GM13976 (cell line): ENCODE data around the gene GP1BB.

Experiments
- DNase-seq: peaks from one replicate; pipeline ENCODE4 v3.0.0; 2012; ENCODE audit warnings: low spot score
- in situ Hi-C: fragments of 300-500 bp; cut with MboI; formaldehyde crosslinking; loops from one replicate; pipeline ENCODE4 v1.12.0; 2022; ENCODE audit warnings: low sequenced_read_pairs, mixed read lengths, inconsistent platforms; ENCODE audit not compliant: unreplicated experiment
- TF ChIP-seq, protein P1 (sequence below): IDR thresholded peaks from 2 replicates; pipeline ENCODE4 v1.5.1; 2012; ENCODE audit warnings: borderline replicate concordance, mild to moderate bottlenecking; ENCODE audit not compliant: insufficient read depth; ENCODE audit errors: extremely low read depth, missing control alignments, control extremely low read depth

GP1BB gene

DNA sequence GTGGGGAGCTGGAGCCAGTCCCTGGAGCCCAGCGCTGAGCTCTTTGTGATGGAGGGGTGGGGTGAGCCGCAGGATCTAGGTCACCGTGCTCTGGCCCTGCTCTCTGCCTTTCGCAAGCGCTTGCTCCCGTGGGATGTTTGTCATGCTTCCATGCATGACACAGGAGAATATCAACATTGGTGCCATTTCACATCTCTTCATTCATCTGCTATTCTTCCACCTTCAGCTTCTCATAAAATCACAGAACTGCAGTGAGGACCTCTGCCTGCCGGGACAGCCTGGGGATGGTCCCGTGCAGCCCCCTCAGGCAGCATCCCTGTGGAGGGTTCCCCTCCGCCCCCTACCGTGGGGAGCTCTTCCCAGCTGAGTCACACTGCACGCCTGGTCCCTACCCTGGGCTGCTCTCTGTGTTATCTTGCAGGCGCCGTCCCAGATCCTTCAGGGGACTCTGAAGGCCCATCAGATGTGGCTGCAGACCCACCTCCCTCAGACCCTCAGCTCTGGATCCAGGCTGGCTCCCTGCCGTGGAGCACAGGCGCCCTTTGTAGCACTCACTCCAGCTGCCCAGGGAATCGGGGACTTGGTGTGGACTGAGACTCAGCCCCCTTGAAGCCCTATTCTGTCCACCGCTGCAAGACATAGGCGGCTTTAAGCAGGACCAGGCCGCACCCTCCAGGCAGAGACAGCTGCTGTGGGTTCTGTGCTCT lies 14.1 kb upstream of the GP1BB start:
- in situ Hi-C loops = no loop called here
- TF ChIP-seq, protein P1, sequence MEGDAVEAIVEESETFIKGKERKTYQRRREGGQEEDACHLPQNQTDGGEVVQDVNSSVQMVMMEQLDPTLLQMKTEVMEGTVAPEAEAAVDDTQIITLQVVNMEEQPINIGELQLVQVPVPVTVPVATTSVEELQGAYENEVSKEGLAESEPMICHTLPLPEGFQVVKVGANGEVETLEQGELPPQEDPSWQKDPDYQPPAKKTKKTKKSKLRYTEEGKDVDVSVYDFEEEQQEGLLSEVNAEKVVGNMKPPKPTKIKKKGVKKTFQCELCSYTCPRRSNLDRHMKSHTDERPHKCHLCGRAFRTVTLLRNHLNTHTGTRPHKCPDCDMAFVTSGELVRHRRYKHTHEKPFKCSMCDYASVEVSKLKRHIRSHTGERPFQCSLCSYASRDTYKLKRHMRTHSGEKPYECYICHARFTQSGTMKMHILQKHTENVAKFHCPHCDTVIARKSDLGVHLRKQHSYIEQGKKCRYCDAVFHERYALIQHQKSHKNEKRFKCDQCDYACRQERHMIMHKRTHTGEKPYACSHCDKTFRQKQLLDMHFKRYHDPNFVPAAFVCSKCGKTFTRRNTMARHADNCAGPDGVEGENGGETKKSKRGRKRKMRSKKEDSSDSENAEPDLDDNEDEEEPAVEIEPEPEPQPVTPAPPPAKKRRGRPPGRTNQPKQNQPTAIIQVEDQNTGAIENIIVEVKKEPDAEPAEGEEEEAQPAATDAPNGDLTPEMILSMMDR = no peak
- no peak for DNase-seq

GRCh38 chr22:19710020-19710768 lies 13.1 kb upstream of the GP1BB start:
- TF ChIP-seq, protein P1 = no peak
- in situ Hi-C loops = no loop called here
- DNase-seq = no peak

- no peak for DNase-seq
- TF ChIP-seq, protein P1 = no peak
- in situ Hi-C loops = no loop called here
Observed at GRCh38 chr22:19710769-19711106, 12.6 kb upstream of the GP1BB start.

DNA sequence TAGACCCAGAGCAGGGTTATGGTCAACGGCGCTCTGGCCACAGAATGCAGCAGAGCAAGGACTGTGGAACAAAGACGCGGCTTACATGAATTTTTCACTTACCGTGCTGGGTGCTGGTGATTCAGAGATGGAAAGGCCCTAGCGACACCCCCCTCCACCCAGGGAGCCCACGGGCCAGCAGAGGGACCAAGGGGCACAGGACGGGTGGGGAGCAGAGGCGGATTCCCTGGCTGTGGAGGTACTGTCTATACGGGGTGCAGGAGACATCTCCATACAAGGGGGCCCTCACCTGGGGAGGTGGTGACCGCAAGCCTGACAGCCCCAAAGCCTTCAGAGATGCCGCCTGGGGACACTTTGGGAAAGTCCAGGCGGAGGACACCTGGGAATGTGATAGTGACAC lies 10.1 kb upstream of the GP1BB start:
- in situ Hi-C loops = no loop called here
- no peak for DNase-seq
- TF ChIP-seq, protein P1 = no peak

DNA sequence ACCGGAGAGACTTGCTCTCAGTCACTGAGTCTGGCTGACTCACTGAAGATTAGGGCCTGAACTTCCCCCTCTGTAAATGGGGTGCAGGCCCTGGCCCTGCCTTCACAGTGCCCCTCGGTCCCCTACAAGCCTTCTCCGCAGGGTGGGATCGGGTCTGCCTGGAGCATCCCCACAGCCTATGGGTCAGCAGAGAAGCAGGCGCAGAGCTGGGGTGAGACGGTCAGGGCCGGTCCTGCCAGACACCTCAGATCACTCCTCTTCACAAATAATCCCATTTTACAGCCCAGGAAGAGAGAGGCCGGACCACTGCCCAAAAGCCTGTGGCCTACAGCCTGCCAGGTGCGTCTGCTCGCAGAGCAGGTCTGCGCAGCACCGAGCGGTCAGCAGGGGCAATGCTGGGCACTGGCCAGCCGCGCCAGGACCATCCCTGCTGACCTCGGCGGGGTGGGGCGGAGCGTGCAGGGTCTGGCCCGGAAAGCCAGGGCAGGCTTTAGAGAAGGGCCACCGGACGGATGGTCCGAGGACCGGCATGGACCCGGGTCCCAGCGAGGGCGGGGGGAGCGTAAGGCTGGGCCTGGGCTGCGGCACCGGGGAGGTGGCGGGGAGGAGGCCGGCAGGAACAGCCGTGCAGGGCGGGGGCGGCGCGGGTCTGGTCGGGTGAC lies 9.6 kb upstream of the GP1BB start:
- in situ Hi-C loops = no loop called here
- no peak for DNase-seq
- TF ChIP-seq, protein P1 = no peak

GRCh38 chr22:19714312-19715187 lies 8.8 kb upstream of the GP1BB start, which contains the start of gene SEPTIN5:
TSS of gene SEPTIN5 (plus strand) at chr22:19714503. CDS start at chr22:19714589, 86 bp downstream.
- in situ Hi-C loops = no loop called here
- TF ChIP-seq, protein P1 = no peak
- no peak for DNase-seq
